Calu3 (cell line): Measurements from ENCODE around the gene DNTTIP2. TPM values are rescaled to one million over a fixed set of nuclear protein-coding genes. Genes with fewer than 3 reads are reported as not detected.
"Not testable (repeated sequence)": the region's sequence is repeated elsewhere in the genome, so short reads cannot be mapped to it uniquely, and the experiment has no call there.

Source experiments
- BruUV-seq: library from RNA; stranded (reverse); fragments of 400-500 nt; replicated peaks from 2 replicates; lab custom pipeline; 2021; lab: Mats Ljungman, UMichigan
- CTCF ChIA-PET: fragments of 300-600 bp; sonication (Branson Sonifier 250); formaldehyde crosslinking; loops from one replicate; lab custom pipeline; 2022; ENCODE audit warnings: antibody characterized with exemption; lab: Charles Lee
- DNase-seq: peaks from one replicate; pipeline ENCODE4 v3.0.0; 2022
- H3K27ac Mint-ChIP-seq: one replicate; pipeline ENCODE4 v1.8.0; 2022; ENCODE audit warnings: mixed read lengths; ENCODE audit not compliant: unreplicated experiment
- H3K27me3 Mint-ChIP-seq: one replicate; pipeline ENCODE4 v1.8.0; 2022; ENCODE audit warnings: mixed read lengths; ENCODE audit not compliant: unreplicated experiment
- H3K36me3 Mint-ChIP-seq: one replicate; pipeline ENCODE4 v1.8.0; 2022; ENCODE audit warnings: mild to moderate bottlenecking, moderate library complexity, mixed read lengths; ENCODE audit not compliant: insufficient read depth, unreplicated experiment
- H3K4me1 Mint-ChIP-seq: one replicate; pipeline ENCODE4 v1.8.0; 2022; ENCODE audit warnings: mild to moderate bottlenecking, low read depth, mixed read lengths; ENCODE audit not compliant: unreplicated experiment
- H3K4me3 Mint-ChIP-seq: one replicate; pipeline ENCODE4 v1.8.0; 2022; ENCODE audit warnings: mild to moderate bottlenecking, low read depth, moderate library complexity, mixed read lengths; ENCODE audit not compliant: unreplicated experiment
- H3K9me3 Mint-ChIP-seq: one replicate; pipeline ENCODE4 v1.8.0; 2022; ENCODE audit warnings: low read depth, mixed read lengths; ENCODE audit not compliant: unreplicated experiment
- intact Hi-C: fragments of 100-400 bp; cut with micrococcal nuclease; formaldehyde crosslinking; loops from one replicate; pipeline ENCODE4 v1.10.0; 2022; ENCODE audit not compliant: unreplicated experiment
- total RNA-seq: library from RNA; stranded (reverse); gene quantifications from 2 replicates; pipeline ENCODE4 v1.2.3, GENCODE V29; 2022
- TF ChIP-seq, protein P1 (sequence below): fragments of 200-600 bp; IDR thresholded peaks from one replicate; pipeline ENCODE4 v1.8.0; 2022; ENCODE audit warnings: antibody characterized with exemption; ENCODE audit not compliant: unreplicated experiment

Gene DNTTIP2
- total RNA-seq, 1 experiment from 2014 or later = 71.8 TPM

GRCh38 chr1:93864175-93864574 lies 14.8 kb downstream of the DNTTIP2 start:
- no peak overlapping the region for H3K27ac Mint-ChIP-seq
- CTCF ChIA-PET = no interaction called here
- no TSS peak for BruUV-seq
- no peak overlapping the region for H3K4me3 Mint-ChIP-seq
- intact Hi-C loops = no loop called here
- no peaks in the 10 kb centered on the region for H3K4me1 Mint-ChIP-seq
- H3K27me3 Mint-ChIP-seq = no peaks in the 10 kb centered on the region
- H3K36me3 Mint-ChIP-seq = peaks cover 9% of the 10 kb centered on the region
- TF ChIP-seq, protein P1, sequence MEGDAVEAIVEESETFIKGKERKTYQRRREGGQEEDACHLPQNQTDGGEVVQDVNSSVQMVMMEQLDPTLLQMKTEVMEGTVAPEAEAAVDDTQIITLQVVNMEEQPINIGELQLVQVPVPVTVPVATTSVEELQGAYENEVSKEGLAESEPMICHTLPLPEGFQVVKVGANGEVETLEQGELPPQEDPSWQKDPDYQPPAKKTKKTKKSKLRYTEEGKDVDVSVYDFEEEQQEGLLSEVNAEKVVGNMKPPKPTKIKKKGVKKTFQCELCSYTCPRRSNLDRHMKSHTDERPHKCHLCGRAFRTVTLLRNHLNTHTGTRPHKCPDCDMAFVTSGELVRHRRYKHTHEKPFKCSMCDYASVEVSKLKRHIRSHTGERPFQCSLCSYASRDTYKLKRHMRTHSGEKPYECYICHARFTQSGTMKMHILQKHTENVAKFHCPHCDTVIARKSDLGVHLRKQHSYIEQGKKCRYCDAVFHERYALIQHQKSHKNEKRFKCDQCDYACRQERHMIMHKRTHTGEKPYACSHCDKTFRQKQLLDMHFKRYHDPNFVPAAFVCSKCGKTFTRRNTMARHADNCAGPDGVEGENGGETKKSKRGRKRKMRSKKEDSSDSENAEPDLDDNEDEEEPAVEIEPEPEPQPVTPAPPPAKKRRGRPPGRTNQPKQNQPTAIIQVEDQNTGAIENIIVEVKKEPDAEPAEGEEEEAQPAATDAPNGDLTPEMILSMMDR = no peak
- H3K9me3 Mint-ChIP-seq = no peaks in the 10 kb centered on the region
- DNase-seq = no peak

DNA sequence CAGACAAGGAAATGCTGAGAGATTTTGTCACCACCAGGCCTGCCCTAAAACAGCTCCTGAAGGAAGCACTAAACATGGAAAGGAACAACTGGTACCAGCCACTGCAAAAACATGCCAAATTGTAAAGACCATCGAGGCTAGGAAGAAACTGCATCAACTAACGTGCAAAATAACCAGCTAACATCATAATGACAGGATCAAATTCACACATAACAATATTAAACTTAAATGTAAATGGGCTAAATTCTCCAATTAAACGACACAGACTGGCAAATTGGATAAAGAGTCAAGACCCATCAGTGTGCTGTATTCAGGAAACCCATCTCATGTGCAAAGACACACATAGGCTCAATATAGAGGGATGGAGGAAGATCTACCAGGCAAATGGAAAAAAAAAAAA lies 21.4 kb downstream of the DNTTIP2 start:
- H3K9me3 Mint-ChIP-seq, H3K36me3 Mint-ChIP-seq, intact Hi-C loops, H3K4me1 Mint-ChIP-seq, BruUV-seq, DNase-seq, H3K4me3 Mint-ChIP-seq, CTCF ChIA-PET, H3K27ac Mint-ChIP-seq: not testable (repeated sequence)
- peaks cover 16% of the 10 kb centered on the region for H3K27me3 Mint-ChIP-seq

DNA sequence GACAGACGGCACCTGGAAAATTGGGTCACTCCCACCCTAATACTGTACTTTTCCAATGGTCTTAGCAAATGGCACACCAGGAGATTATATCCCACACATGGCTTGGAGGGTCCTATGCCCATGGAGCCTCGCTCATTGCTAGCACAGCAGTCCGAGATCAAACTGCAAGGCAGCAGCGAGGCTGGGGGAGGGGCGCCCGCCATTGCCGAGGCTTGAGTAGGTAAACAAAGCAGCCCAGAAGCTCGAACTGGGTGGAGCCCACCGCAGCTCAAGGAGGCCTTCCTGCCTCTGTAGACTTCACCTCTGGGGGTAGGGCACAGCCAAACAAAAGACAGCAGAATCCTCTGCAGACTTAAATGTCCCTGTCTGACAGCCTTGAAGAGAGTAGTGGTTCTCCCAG lies 23.0 kb downstream of the DNTTIP2 start:
- intact Hi-C loops, BruUV-seq, CTCF ChIA-PET, H3K4me1 Mint-ChIP-seq, DNase-seq, H3K9me3 Mint-ChIP-seq, H3K27ac Mint-ChIP-seq, H3K36me3 Mint-ChIP-seq, H3K4me3 Mint-ChIP-seq: not testable (repeated sequence)
- H3K27me3 Mint-ChIP-seq = peaks cover 16% of the 10 kb centered on the region

GRCh38 chr1:93853940-93854339 lies 25.1 kb downstream of the DNTTIP2 start:
- H3K4me1 Mint-ChIP-seq = no peaks in the 10 kb centered on the region

GRCh38 chr1:93851878-93852277 lies 27.1 kb downstream of the DNTTIP2 start:
- no TSS peak for BruUV-seq
- Mint-ChIP-seq H3K4me3 (no peak overlapping the region), H3K4me1 (no peaks in the 10 kb centered on the region), H3K27ac (no peak overlapping the region), H3K9me3 (peaks cover 10% of the 10 kb centered on the region), H3K36me3 (peaks cover 14% of the 10 kb centered on the region), H3K27me3 (peaks cover 16% of the 10 kb centered on the region)
- CTCF ChIA-PET = no interaction called here
- intact Hi-C loops = no loop called here
- TF ChIP-seq, protein P1 = no peak
- DNase-seq = no peak

More at GRCh38 chr1:93853940-93854339, 25.1 kb downstream of the DNTTIP2 start:
- no TSS peak for BruUV-seq
- Mint-ChIP-seq H3K4me3 (no peak overlapping the region), H3K36me3 (no peaks in the 10 kb centered on the region), H3K9me3 (peaks cover 15% of the 10 kb centered on the region), H3K27ac (no peak overlapping the region), H3K27me3 (peaks cover 16% of the 10 kb centered on the region)
- CTCF ChIA-PET = no interaction called here
- DNase-seq = no peak
- TF ChIP-seq, protein P1 = no peak
- intact Hi-C loops = no loop called here
